Epithelial cell of esophagus (primary cell): ENCODE data around the gene UQCRQ.

Source experiments
- DNase-seq: peaks from one replicate; pipeline ENCODE4 v3.0.0; 2010; ENCODE audit warnings: low read depth
- H3K4me3 ChIP-seq: 2 replicates; pipeline ENCODE4 v1.5.1; 2011; ENCODE audit warnings: mild to moderate bottlenecking, low read length, control low read depth
- TF ChIP-seq, protein P1 (sequence below): IDR thresholded peaks from 2 replicates; pipeline ENCODE4 v1.5.1; 2011; ENCODE audit warnings: low read depth, mild to moderate bottlenecking, low read length, control low read depth, inconsistent platforms; ENCODE audit not compliant: insufficient read depth; ENCODE audit errors: missing control alignments

The UQCRQ gene

DNA sequence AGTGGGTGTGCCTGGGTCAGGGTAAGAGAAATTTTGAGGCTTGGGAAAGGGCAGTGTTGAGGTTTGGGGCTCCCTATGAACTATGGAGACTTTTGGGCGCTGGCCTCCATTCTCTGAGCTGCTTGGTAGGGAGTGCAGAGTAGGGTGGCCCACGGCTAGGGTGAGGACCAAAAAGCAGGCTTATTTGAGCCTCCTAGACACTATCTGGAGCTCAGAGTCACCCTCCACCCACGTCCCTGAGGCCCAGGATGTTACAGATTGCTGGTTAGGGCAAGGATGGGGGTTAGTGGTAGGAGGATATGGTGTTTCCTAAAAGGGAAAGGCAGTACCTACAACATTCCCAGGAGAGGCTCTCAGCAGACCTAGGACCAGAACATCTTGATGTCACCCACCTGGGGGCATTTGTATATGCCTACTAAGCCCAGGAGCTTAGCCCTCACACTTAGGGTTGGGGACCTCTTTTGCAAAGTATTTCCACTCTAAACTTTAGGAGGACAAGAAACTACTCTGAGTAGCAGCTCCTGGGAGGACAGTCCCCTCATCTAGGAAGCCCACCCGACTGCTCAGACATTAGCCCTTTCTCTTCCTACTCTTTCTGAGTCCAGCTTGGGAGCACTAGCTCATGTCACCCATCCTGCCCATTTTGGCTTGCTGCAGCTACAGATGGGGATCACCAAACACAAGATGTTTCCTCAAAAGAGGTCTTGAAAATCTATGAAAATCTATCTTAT lies 38.3 kb upstream of the UQCRQ start:
- TF ChIP-seq, protein P1, sequence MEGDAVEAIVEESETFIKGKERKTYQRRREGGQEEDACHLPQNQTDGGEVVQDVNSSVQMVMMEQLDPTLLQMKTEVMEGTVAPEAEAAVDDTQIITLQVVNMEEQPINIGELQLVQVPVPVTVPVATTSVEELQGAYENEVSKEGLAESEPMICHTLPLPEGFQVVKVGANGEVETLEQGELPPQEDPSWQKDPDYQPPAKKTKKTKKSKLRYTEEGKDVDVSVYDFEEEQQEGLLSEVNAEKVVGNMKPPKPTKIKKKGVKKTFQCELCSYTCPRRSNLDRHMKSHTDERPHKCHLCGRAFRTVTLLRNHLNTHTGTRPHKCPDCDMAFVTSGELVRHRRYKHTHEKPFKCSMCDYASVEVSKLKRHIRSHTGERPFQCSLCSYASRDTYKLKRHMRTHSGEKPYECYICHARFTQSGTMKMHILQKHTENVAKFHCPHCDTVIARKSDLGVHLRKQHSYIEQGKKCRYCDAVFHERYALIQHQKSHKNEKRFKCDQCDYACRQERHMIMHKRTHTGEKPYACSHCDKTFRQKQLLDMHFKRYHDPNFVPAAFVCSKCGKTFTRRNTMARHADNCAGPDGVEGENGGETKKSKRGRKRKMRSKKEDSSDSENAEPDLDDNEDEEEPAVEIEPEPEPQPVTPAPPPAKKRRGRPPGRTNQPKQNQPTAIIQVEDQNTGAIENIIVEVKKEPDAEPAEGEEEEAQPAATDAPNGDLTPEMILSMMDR, result no peak
- no peak for DNase-seq

GRCh38 chr5:132828846-132829494 lies 37.5 kb upstream of the UQCRQ start:
- TF ChIP-seq, protein P1, result no peak
- H3K4me3 ChIP-seq, result no peak overlapping the region

More for the DNA sequence above, 38.3 kb upstream of the UQCRQ start:
- H3K4me3 ChIP-seq, result no peak overlapping the region

GRCh38 chr5:132829742-132830435 lies 36.6 kb upstream of the UQCRQ start:
- peak overlapping the region; percentile 48 for H3K4me3 ChIP-seq
- TF ChIP-seq, protein P1, result peak; percentile 65
- DNase-seq, result peak; percentile 71

More at GRCh38 chr5:132828846-132829494, 37.5 kb upstream of the UQCRQ start:
- no peak for DNase-seq

DNA sequence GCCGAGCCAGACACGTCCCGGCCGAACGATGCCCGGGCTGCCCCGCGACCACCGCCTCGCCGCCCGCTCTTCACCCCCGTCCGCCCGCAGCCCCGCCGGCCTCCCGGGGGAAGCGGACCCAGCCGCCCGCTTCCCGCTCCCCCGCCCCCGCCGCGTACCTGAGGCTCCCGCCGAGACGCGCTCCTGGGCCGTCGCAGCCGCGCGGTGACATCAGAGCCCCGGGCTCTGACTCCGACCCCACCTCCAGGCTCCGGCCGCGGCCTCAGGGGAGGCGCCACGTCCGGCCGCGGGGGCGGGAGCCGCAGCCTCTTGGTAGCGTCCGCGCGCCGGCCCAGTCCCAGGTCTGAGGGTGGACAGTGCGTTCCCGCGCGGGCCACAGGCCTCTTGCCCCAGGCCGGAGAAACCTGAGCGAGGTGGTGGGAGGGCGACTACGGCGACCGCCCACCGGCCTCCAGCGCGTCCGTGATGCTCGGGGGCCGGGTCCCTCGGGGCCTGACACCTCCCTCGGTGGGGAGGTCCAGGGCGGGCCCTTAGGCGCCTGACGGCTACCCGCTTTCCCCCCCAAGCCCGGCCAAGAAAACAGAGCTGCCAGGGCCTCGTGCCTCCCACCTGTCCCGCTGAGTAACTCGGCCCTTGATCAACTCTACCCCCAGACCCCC lies 35.9 kb upstream of the UQCRQ start, which contains the start of gene SHROOM1:
SHROOM1 (minus strand) TSS at position 212 of the 659 bp plus-strand sequence. CDS start 4,507 bp downstream, outside the sequence.
- peak within 1 kb of the TSS; percentile 48 for H3K4me3 ChIP-seq
- peak; percentile 35 for DNase-seq
- TF ChIP-seq, protein P1, result no peak

DNA sequence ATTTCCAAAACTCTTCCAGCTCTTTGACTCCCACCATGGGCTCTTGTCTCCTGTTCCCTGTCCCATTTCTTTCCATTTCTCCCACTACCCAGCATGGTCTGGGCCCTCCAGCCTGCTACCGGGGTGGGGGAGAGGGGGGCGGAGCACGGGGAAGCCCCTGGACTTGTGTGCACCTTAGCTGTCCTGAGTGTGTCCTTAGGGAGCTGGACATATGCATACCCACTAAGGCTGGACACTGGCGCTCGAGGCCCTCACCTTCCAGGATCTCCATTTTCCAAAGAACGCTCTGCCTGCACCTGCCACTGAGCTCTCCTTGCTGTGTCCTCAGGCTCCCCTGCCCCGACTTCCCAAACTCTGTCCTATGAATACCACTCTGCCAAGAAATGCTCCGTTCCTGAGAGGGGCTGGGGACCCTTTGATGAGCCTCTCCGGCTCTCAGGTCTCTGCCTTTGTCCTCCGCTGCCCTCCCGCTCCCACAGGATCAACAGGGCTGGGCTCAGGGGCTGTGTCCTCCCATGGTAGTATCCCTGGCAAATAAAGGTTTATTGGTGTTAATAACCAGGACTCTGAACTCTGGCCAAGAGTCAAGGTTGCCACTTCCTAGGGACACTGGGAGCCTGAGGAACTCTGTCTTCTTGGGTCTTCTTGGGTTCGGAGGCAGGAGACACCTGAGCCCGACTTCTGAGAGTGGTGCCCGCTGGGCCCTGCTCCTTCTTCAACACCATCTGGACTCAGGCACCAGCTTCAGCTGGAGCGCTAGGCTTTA lies 35.2 kb upstream of the UQCRQ start:
- no peak overlapping the region for H3K4me3 ChIP-seq
- DNase-seq, result no peak
- TF ChIP-seq, protein P1, result no peak

GRCh38 chr5:132832612-132833011 lies 33.8 kb upstream of the UQCRQ start:
- TF ChIP-seq, protein P1, result no peak
- no peak overlapping the region for H3K4me3 ChIP-seq
- DNase-seq, result no peak
